HUES48 (cell line): Measurements from ENCODE around the gene BNIP5.

Experiments
- H3K27ac ChIP-seq: one replicate; pipeline ENCODE4 v1.7.0; 2013; ENCODE audit warnings: low read depth, low read length, inconsistent platforms
- H3K27me3 ChIP-seq: 2 replicates; pipeline ENCODE4 v1.6.1; 2013; ENCODE audit warnings: mild to moderate bottlenecking, low read length; ENCODE audit not compliant: control insufficient read depth, insufficient read depth
- H3K36me3 ChIP-seq: 2 replicates; pipeline ENCODE4 v1.6.1; 2013; ENCODE audit warnings: low read length; ENCODE audit not compliant: control insufficient read depth, insufficient read depth
- H3K4me1 ChIP-seq: 2 replicates; pipeline ENCODE4 v1.6.1; 2013; ENCODE audit warnings: mild to moderate bottlenecking, low read length; ENCODE audit not compliant: control insufficient read depth, insufficient read depth
- H3K4me3 ChIP-seq: 2 replicates; pipeline ENCODE4 v1.5.1; 2013; ENCODE audit warnings: mild to moderate bottlenecking, low read depth, low read length
- H3K9ac ChIP-seq: 2 replicates; pipeline ENCODE4 v1.6.1; 2013; ENCODE audit warnings: mild to moderate bottlenecking, low read depth, low read length, moderate library complexity
- H3K9me3 ChIP-seq: 2 replicates; pipeline ENCODE4 v1.6.1; 2013; ENCODE audit warnings: low read length; ENCODE audit not compliant: control insufficient read depth, insufficient read depth

The BNIP5 gene

DNA sequence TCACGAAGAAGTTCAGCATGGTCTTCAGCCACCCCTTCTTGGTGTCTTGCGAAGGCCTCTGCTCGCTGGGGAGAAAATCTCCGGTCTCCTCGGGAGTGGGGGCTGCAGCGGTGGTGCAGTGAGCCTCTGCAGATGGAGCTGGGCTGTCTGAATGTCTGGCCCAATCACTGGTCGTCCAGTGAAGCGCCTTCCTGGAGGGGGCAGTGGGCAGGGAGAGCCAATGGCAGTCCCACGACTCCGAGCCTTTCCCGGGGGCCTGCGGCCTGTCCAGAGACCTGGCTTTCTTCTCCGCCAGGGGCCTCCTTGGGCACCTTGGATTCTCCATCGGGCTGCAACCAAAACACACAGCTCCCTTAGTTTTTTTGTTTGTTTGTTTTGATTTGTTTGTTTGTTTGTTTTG, 6.3 kb downstream of the BNIP5 start:
- Histone ChIP-seq H3K27ac (no peak overlapping the region), H3K36me3 (no peaks in the 10 kb centered on the region), H3K4me1 (peaks cover 9% of the 10 kb centered on the region; the same call in 1 of the 2 replicates), H3K4me3 (no peak overlapping the region), H3K27me3 (no peaks in the 10 kb centered on the region), H3K9ac (no peak overlapping the region), H3K9me3 (no peaks in the 10 kb centered on the region)

DNA sequence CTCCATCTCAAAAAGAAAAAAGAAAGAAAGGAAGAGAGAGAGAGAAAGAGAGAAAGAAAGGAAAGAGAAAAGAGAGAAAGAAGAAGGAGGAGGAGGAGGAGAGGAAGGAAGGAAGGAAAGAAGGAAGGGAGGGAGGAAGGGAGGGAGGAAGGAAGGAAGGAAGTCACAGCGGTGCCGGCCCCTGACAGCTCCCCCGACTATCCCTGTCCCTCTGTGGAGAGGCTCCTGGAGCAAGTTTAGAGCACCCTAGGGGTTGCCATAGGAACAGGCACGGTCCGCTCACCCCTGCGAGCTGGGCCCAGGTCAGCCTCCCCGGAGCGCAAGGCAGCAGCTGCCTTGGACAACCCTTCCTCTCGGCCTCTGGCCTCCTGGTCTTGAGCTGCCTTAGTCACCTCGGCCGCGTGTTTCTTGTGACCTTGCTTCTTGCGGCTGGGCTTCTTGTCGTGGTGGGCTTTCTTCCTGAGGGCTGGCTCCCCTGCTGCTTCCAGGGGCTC, 6.8 kb downstream of the BNIP5 start:
- no peaks in the 10 kb centered on the region for H3K36me3 ChIP-seq
- H3K27ac ChIP-seq, result no peak overlapping the region
- H3K9me3 ChIP-seq, result no peaks in the 10 kb centered on the region
- H3K9ac ChIP-seq, result no peak overlapping the region
- no peak overlapping the region for H3K4me3 ChIP-seq
- H3K27me3 ChIP-seq, result no peaks in the 10 kb centered on the region
- H3K4me1 ChIP-seq, result peaks cover 9% of the 10 kb centered on the region; the same call in 1 of the 2 replicates

DNA sequence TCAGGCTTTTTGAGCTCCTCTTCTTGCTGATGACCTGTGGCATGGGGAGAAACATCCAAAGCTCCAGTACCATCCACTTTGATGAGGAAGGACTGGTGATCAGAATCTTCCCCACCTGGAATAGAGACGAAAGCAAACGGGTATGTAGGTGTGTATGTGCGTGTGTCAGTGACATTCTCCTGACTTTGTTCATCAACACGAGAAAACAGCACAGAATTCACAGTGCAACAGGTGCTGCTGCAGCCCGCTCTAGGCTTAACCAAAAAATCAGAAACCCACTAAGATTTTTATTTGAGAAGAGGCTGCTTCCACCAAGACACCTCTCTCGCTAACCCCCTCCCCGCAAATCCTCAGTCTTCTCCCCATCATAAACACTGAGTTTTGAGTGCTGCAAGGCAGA, 8.1 kb downstream of the BNIP5 start:
- Histone ChIP-seq H3K27me3 (no peaks in the 10 kb centered on the region), H3K27ac (no peak overlapping the region), H3K9me3 (no peaks in the 10 kb centered on the region), H3K9ac (no peak overlapping the region), H3K4me3 (no peak overlapping the region), H3K36me3 (no peaks in the 10 kb centered on the region), H3K4me1 (peaks cover 9% of the 10 kb centered on the region; the same call in 1 of the 2 replicates)

DNA sequence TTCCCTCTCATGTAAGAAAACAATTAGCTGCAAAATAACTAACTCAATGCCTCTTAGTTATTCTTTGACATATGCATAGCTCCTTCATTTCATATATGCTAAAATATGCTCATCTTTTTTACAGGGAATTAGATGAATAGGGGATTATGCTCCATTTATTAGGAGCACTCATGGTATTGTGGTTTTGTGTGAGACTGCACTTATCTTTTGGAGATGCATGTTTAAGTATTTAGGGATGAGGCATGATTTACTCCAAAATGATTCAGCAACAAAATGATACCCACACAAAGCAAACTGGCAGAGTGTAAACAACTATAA, 8.8 kb downstream of the BNIP5 start:
- Histone ChIP-seq H3K4me3 (no peak overlapping the region), H3K9me3 (no peaks in the 10 kb centered on the region), H3K4me1 (peaks cover 9% of the 10 kb centered on the region; the same call in 1 of the 2 replicates), H3K36me3 (no peaks in the 10 kb centered on the region), H3K27me3 (no peaks in the 10 kb centered on the region), H3K27ac (no peak overlapping the region), H3K9ac (no peak overlapping the region)

DNA sequence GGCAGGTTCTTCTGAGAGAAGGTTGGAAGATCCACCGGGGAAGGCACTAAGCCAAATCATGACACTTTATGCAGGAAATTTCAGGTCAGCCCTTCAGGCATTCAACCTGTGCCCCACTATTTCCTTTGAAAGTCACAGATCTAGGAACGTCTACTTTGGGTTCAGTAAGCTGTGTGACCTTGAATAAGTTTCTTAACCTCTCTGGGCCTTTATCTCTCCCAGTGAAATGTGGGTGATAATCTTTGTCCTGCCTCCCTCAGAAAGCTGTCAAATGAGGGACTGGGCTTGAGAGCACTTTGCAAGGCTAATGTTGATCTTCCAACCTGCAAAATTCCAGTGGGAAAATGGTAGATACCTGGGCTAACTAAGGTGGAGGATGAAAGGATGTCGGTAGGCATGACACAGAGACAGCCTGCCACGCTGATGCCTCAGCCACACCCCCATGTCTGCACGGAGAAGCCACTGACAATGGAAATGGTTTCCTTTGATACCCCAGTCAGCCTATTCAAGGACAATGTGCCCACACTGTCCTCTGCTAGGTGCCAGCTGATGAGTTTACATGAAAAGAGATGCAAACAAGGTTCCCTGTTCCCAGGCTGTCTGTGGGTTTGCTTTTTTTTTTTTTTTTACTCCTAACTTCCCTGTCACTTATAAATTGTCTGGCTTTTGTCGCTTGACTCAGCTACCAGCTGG, 9.3 kb downstream of the BNIP5 start:
- Histone ChIP-seq H3K27me3 (no peaks in the 10 kb centered on the region), H3K27ac (no peak overlapping the region), H3K9ac (no peak overlapping the region)

DNA sequence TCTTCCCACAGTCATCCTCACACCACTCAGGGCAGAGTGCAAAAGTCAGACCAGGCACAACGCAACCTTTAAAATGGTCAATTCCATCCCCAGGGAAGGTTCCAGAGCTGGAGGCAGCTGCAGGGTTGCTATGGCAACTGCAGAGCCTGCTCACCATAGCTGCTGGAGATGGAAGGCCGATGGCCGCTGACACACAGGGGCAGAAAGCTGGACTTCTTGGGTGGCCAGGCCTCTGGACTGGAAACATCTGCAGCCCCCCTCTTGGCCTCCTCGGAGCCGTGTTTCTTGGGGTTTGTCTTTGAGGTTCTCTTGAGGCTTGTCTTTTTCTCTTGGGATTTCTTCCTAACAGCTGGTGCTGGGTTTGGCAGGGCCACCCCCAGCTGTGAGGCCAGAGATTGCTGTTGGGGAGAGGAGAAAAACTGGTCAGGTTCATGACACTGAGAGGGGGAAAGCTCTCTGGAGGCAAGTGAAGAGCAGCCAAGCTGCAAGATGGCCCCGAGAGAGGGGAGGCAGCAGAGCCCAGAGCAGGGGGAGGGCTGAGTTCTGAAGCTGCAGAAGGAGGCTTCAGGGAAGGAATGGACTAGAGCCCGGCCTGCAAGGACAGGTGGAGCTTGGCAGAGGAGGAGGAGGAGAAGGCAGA, 10.2 kb downstream of the BNIP5 start:
- Histone ChIP-seq H3K9me3 (no peaks in the 10 kb centered on the region), H3K27me3 (no peaks in the 10 kb centered on the region), H3K4me1 (peaks cover 9% of the 10 kb centered on the region; the same call in 1 of the 2 replicates), H3K36me3 (no peaks in the 10 kb centered on the region), H3K4me3 (no peak overlapping the region), H3K9ac (no peak overlapping the region), H3K27ac (no peak overlapping the region)

More for the DNA sequence above, 9.3 kb downstream of the BNIP5 start:
- no peak overlapping the region for H3K4me3 ChIP-seq
- no peaks in the 10 kb centered on the region for H3K36me3 ChIP-seq
- H3K4me1 ChIP-seq, result peaks cover 9% of the 10 kb centered on the region; the same call in 1 of the 2 replicates
- no peaks in the 10 kb centered on the region for H3K9me3 ChIP-seq

DNA sequence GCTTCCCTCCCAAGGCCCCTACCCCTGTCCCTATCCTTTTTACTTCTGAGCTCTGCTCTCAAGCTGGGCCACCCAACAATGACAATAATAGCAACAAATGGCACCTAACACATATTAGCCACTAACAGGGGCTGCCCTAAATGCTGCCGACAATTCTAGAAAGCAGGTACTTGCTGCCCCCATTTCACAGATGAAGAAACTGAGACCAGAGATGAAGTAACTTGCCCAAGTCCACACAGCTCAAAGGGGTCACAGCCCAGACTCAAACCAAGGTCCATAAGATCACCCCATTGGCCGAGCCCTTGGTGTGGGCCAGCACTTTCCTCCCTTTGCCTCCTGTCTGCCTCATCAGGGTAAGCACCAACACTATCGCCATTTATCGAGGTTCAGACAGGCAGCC, 12.0 kb downstream of the BNIP5 start:
- Histone ChIP-seq H3K4me3 (no peak overlapping the region), H3K36me3 (no peaks in the 10 kb centered on the region), H3K9me3 (no peaks in the 10 kb centered on the region), H3K27ac (no peak overlapping the region), H3K9ac (no peak overlapping the region), H3K27me3 (no peaks in the 10 kb centered on the region), H3K4me1 (0 out of 2 replicates have a peak, but pooled peaks cover 8% of the 10 kb centered on the region)

DNA sequence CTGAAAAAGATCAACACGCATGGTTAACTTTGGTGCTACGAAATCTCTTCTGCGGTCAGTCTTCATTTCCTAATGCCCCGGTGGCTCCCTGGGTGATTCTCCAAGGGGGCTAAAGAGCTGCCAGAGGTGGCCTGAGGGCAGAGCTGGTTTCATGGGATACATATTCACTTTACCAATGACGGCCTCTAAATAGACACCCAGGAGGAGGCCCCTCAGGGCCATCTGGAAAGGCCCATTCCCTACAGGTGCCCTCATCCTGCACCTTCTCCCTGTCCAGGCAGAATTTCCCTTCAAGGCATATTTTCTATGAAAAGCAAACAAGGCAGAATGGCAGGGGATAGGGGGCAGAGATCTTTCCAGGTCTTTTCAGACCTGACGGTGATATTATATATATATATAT, 12.5 kb downstream of the BNIP5 start:
- Histone ChIP-seq H3K36me3 (no peaks in the 10 kb centered on the region), H3K27me3 (no peaks in the 10 kb centered on the region), H3K27ac (no peak overlapping the region), H3K9ac (no peak overlapping the region), H3K4me3 (no peak overlapping the region), H3K9me3 (no peaks in the 10 kb centered on the region), H3K4me1 (peaks cover 8% of the 10 kb centered on the region; the same call in 1 of the 2 replicates)

DNA sequence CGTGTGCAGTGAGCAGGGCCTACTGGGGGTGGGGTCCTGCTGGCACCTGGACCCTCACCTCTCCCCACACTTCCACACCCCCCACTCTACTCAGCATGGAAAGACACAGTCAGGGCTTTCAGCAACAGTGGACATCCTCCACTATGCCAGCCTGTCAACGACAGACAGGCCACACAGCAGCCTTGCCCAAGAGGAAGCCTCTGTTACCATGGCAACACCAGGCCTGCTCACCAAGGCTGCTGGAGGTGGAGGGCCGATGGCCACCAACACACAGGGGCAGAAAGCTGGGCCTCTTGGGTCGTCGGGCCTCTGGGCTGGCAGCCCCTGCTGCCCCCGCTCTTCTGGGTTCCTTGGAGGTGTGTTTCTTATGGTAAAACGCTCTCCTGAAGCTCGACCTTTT, 13.6 kb downstream of the BNIP5 start:
- Histone ChIP-seq H3K27me3 (no peaks in the 10 kb centered on the region), H3K36me3 (no peaks in the 10 kb centered on the region), H3K9ac (no peak overlapping the region), H3K27ac (no peak overlapping the region), H3K4me3 (no peak overlapping the region), H3K9me3 (no peaks in the 10 kb centered on the region), H3K4me1 (peaks cover 8% of the 10 kb centered on the region; the same call in 1 of the 2 replicates)

DNA sequence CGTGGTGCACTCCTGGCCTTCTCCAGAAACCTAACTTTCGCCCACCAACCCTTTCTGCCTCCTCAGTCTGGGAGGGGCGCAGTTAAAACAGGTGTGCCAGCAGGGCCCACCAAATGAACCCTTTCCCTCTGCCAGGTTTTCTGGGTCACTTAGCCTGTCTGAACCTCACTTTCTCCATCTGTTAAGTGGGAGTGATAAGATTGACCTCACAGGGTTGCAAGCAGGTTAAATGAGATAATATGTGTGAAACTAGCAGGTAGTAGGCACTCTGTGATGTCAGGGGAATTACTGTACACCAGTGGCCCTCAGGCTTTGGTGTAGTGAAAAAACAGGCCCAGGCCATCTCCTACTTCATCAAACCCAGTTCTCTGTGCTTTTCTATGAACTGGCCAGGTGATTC, 14.1 kb downstream of the BNIP5 start:
- H3K4me1 ChIP-seq, result peaks cover 8% of the 10 kb centered on the region; the same call in 1 of the 2 replicates

DNA sequence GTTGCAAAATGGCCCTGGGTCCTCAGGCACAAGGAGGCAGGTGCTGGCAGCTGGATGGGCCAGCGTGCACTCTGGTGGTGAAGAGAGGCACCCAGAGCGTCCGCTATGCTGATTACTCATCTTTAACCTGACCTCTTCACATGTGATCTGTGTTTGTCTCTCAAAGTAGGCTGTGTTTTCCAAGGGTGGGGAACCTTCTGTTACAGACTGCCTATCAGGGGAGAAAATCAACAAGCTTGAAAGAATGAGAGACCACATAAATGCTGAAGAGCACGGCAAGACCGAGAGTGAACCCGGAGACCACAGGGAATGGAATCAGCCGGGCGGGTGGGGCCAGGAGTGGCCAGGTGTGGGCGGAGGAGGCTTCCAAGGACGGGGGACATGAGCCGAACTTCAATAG, 16.2 kb downstream of the BNIP5 start:
- Histone ChIP-seq H3K4me3 (no peak overlapping the region), H3K27me3 (no peaks in the 10 kb centered on the region), H3K9ac (no peak overlapping the region), H3K4me1 (peaks cover 3% of the 10 kb centered on the region; the same call in 1 of the 2 replicates), H3K27ac (no peak overlapping the region), H3K9me3 (no peaks in the 10 kb centered on the region), H3K36me3 (no peaks in the 10 kb centered on the region)

More for the DNA sequence above, 14.1 kb downstream of the BNIP5 start:
- Histone ChIP-seq H3K4me3 (no peak overlapping the region), H3K36me3 (no peaks in the 10 kb centered on the region), H3K9me3 (no peaks in the 10 kb centered on the region), H3K9ac (no peak overlapping the region), H3K27ac (no peak overlapping the region), H3K27me3 (no peaks in the 10 kb centered on the region)
